ENCODE results near the gene CRIP1. TPM values are rescaled to one million over a fixed set of nuclear protein-coding genes. Genes with fewer than 3 reads are reported as not detected.
A peak's percentile ranks its signal among the peaks of the same experiment; 100 is the strongest.

The CRIP1 gene
- total and polyA plus RNA-seq, 8 donors: 71.5 to 281 (median 112) TPM

GRCh38 chr14:105450864-105451720, 35.6 kb upstream of the CRIP1 start:
- no peak overlapping the region for H3K4me3 ChIP-seq
- peaks cover 0 to 71% of the 10 kb centered on the region in 2 donors for H3K36me3 ChIP-seq
- no peaks in the 10 kb centered on the region for H3K9me3 ChIP-seq
- ATAC-seq (no peak), DNase-seq (peak in 1 of 4 donors; percentile 61)
- H3K4me1 ChIP-seq: peaks cover 4 to 8% of the 10 kb centered on the region in 2 donors
- no peak overlapping the region for H3K27ac ChIP-seq
- intact Hi-C loops (cut with DNase I): no loop called here
- no peak for TF ChIP-seq CTCF (IDR thresholded peaks at IDR 0.05)
- no peaks in the 10 kb centered on the region for H3K27me3 ChIP-seq

- no peak overlapping the region for H3K4me3 ChIP-seq
- no peaks in the 10 kb centered on the region for H3K9me3 ChIP-seq
- ATAC-seq (no peak), DNase-seq (peak in 1 of 4 donors; percentile 62)
- peaks cover 0 to 86% of the 10 kb centered on the region in 2 donors for H3K36me3 ChIP-seq
- intact Hi-C loops (cut with DNase I): no loop called here
- peaks cover 4 to 8% of the 10 kb centered on the region in 2 donors for H3K4me1 ChIP-seq
- TF ChIP-seq CTCF (IDR thresholded peaks at IDR 0.05): no peak
- H3K27ac ChIP-seq: no peak overlapping the region
- H3K27me3 ChIP-seq: no peaks in the 10 kb centered on the region
Measured at GRCh38 chr14:105452963-105453362, 33.7 kb upstream of the CRIP1 start.

GRCh38 chr14:105453847-105454246, 32.8 kb upstream of the CRIP1 start:
- no peaks in the 10 kb centered on the region for H3K27me3 ChIP-seq
- peaks cover 0 to 1% of the 10 kb centered on the region in 2 donors for H3K4me1 ChIP-seq
- no peak overlapping the region for H3K27ac ChIP-seq
- DNase-seq (no peak), ATAC-seq (no peak)
- H3K9me3 ChIP-seq: no peaks in the 10 kb centered on the region
- intact Hi-C loops (cut with DNase I): no loop called here
- no peak for TF ChIP-seq CTCF (IDR thresholded peaks at IDR 0.05)
- peaks cover 0 to 91% of the 10 kb centered on the region in 2 donors for H3K36me3 ChIP-seq
- no peak overlapping the region for H3K4me3 ChIP-seq

GRCh38 chr14:105455086-105455640, 31.5 kb upstream of the CRIP1 start:
- Histone ChIP-seq H3K4me1 (no peaks in the 10 kb centered on the region), H3K27me3 (no peaks in the 10 kb centered on the region), H3K27ac (no peak overlapping the region), H3K4me3 (no peak overlapping the region), H3K36me3 (peaks cover 0 to 83% of the 10 kb centered on the region in 2 donors), H3K9me3 (no peaks in the 10 kb centered on the region)
- intact Hi-C loops (cut with DNase I): no loop called here
- TF ChIP-seq CTCF (IDR thresholded peaks at IDR 0.05): no peak
- DNase-seq (no peak), ATAC-seq (no peak)

Measured in left lung (tissue), 10 donors.